ENCODE results near the gene MYZAP. TPM values are rescaled to one million over a fixed set of nuclear protein-coding genes. Genes with fewer than 3 reads are reported as not detected.

MYZAP gene
- polyA plus RNA-seq, 12 donors: 2.3 to 6.3 (median 3.2) TPM; not detected in 1

DNA sequence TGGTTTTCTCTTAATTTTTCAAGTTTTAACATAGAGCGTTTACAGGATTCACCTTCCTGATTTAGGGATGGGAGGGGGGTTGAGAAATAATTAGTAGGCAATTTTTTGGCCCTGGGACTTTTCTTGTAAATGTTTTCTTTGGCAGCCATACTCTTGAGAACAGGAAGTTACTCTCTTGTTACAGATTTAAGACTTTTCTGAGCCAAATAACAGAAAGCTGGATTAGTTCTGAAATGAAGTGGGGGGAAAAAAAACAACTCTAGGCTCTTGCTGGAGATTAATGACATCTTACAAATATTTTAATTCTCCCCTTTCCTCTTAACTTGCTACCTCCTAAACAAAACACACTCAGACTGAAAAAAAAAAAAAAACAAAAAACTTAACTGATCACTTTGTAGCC is 101.0 kb downstream of the MYZAP start:
- no peak for DNase-seq

DNA sequence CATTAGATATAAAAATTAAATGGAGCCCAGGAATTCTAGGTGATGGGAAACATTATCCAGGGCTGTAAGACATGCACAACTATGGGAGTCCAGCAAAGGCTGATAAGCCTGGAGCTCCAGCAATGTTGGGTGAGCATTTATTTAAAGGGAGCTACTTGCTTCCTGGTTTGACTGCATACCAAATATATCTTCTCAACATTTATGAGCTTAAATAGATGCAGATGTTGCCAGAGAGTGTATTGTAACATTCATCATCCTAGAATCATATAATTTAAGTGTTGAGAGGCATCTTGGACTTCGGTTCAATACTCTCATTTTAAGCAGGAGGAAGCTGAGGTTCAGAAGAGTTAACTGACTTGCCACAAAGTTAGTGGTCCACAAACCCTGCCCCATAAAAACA is 102.6 kb downstream of the MYZAP start:
- DNase-seq: no peak

DNA sequence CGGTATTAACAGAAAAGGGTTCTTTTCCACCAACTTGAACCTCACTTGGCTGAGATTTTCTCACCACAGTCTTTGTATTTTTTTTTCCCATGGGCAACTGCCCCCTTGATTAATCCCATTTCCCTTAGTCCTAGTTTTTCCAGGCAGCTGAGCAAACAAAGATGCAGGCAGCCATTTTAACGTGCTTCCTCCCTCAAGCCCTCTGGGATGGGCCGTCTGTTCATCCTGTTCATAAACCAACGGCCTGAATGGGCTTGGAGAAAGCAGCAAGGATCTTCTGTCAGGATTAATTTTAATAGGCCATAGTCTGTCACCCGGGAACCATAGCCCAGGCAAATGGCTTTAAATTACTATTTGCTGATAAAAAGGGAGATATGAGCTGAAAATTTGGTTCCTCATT is 104.4 kb downstream of the MYZAP start:
- DNase-seq: no peak

DNA sequence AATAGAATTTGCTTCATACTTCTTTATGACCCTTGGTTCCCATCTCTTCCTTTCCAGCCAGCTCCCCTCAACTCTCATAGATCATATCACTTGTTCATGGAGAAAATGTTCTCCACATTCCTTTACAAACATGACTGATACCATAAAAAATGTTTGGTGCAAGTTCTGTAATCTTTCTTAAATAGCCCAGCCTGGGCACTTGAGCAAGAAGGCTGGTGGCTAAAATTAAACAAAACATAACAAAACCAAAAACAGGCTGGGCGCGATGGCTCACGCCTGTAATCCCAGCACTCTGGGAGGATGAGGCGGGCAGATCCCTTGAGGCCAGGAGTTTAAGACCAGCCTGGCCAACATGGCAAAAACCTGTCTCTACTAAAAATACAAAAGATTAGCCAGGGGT is 105.9 kb downstream of the MYZAP start:
- no peak for DNase-seq

DNA sequence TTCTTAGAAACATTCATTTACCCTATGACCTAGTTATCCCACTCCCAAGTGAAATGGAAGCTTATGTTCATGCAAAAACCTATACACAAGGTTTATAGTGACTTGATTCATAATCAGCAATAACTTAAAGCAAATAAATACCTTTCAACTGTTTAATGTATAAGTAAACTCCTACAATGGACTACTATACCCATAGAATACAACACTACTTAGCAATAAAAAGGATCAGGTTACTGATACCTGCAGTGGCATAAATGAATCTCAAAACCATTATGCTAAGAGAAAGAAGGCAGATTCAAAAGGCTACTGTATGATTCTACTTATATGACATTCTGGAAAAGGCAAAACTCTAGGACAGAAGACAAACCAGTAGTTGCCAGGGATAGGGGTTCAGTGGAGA is 106.5 kb downstream of the MYZAP start:
- no peak for DNase-seq

DNA sequence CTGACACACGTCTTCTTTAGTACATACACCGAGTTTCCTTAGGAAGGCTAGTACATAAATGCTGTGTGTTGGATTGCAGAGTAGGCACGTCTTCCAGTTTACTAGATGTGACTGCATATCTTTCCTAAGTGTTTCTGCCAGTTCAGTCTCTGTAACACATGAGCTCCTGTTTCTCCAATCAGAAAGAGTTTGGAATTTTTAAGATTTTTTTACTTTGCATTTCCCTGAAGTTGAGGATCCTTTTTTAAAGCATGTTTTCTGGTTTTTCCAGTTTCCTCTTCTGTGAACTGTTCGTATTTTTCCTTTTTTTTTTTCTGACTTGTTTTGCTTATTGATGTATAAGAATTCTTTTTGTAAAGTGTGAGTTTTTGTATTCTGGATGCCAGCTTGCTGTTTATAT is 107.3 kb downstream of the MYZAP start:
- no peak for DNase-seq

DNA sequence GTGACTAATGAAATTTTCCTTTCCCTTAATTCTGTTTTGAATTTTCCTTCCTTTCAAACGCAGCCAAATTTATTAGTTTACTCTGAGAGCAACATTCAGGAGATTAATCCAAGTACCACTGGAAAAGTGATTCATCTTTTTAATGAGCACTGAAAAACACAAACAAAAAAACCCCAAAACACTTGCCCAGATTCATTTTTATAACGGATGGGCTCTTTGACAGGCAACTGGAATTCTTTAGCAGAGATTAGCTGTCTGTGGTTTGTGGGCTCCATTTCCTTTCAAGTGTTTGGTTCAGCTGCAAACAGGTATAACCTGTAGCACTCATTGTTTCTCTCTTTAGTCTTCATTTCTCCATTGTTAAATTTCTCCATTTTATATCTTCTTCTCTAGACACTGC is 111.7 kb downstream of the MYZAP start:
- no peak for DNase-seq

DNA sequence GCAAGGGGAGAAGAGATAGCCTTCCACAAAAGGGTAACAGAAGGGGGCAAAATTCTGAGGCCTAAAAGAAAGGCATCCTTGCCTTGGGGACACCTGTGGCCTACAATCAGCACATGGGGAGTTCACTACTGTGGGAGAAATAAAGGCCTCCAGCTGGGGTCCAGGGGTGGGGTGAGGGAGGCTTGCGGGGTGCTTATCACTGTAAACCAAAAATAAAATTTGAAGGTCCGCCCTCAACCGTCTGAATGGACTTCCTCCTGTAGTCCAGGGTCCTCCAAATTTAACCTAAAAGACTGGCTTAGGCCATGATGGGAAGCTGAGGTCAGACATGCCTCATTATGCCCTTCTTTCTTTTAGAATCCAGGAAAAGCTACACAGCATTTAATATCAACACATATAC is 112.7 kb downstream of the MYZAP start:
- DNase-seq: no peak

DNA sequence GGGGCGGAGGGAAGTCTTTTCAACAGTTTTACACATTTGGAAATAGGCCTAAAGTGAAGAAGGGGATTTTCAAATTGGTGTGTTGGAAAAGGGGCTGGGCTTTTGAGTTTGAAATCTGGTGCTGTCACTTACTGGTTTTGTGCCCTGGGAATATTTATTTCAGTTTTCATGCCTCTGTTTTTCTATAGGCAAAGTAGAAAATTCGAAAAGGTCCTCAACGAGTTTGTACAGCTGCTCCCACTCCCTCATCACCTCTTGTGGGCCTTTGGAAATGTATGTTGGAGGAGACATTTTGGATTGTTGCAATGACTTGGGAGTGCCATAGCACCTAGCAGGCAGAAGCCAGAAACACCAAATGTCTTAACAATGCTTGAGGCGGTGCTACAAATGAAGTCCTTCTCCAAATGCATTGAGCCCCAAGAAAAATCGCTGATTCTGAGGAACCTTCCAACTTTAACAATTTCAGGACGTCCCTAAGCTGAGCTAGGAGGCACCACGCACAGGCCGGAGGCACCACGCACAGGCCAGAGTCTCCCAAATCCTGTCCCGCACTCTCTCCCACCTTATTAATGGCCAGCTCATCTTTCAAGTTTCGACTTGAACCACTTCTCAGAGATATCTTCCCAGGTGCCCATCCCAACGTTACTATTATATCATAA is 114.2 kb downstream of the MYZAP start:
- DNase-seq: no peak

DNA sequence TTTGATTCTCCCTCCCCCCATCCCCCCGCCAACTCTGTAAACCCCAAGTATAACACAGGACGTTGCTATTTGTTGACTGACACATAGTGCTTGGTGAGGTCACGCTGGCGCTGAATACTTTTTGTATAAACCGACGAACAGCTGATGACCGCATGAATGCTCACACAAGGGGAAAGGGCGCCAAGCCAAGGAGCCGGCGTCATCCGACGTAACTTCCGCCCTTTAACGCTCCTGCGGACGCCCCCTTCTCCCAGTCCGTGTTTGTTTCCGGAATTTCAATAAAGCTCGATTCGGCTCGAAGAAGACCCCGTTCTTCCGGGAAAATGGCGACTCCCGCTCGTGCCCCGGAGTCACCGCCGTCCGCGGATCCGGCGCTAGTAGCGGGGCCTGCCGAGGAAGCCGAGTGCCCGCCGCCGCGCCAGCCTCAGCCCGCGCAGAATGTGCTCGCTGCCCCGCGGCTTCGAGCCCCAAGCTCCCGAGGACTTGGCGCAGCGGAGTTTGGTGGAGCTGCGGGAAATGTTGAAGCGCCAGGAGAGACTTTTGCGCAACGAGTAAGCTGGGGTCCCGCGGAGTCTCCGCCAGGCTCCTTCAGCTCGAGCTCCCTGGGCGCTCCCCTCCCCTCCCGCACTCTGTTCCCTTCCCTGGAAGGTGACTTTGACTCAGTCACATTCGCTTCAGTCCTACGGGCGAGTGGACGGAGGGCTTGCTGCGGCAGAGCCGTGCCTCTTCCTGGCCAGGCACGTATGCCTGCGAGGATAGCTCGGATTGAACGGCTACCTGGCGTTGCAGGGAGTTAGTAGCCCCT is 114.9 kb downstream of the MYZAP start, which contains the start of gene POLR2M:
Gene POLR2M (plus strand): TSS at position 310 of the 805 bp plus-strand sequence. CDS start 129 bp downstream, at position 439.
- peak; percentile 99 for DNase-seq

DNA sequence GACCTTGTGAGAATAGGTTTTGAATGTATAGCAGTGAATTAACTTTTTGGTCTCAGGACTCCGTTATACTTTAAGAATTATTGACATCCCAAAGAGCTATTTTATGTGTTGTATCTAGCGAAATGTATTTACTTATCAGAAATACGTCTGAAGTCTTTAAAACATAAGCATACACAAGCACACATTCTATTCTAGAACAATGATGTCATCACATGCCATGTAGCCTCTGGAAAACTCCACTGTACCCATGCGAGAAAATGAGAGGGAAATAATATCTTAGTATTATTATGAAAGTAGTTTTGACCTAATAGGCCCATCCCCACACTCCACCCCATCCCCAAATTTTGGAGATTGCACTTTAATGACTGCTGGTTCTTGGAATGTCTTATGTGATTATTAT is 116.3 kb downstream of the MYZAP start:
- DNase-seq: no peak

DNA sequence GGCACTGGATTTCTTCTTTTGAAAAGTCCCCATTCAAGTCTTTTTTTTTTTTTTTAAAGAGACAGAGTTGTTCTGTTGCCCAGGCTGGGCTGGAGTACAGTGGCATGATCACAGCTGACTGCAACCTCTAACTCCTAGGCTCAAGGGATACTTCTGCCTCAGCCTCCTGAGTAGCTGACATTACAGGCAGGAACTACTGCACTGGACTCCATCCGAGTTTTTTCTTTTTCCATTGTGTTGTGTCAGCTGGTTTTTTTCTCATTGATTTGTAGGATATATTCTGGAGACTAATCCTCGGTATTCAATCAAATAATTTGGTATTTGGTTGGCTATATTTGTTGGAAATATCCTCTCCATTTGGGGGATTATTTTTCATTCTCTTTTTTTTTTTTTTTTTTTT is 126.6 kb downstream of the MYZAP start:
- no peak for DNase-seq

DNA sequence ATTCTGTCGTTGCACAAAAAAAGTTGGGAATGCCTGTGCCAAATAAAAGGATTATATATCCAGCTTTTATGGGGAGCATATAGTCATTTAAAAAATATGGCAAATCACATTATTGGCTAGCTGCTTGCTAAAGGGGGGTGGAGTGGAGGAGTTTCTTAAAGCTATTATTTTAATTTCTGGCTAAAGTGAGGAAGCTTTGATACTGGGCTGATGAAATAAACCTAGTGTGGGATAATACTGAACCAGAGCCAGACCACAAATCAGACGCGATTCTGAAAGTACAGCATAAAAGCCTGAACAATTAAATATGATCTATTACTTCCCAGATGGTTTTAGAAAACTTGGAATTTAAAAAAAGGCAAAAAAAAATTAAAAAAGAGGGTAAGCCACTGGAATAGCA is 129.2 kb downstream of the MYZAP start:
- no peak for DNase-seq

DNA sequence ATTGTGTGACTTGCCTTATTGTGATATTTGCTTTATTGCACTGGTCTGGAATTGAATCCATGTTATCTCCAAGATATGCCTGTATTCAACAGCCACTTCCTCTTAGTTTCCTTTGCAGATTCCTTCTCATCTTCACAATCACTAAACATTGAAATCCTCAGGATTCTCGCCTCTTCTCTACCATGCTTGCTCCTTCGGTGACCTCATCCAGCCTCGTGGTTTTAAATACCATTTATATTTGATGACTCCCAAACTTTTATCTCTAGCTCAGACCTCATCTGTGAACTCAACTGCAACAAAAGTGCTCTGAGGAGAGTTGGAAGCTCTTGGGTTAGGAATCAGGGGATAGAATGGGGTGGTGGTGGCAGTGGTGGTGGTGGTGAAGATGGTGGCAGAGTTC is 134.7 kb downstream of the MYZAP start:
- no peak for DNase-seq

DNA sequence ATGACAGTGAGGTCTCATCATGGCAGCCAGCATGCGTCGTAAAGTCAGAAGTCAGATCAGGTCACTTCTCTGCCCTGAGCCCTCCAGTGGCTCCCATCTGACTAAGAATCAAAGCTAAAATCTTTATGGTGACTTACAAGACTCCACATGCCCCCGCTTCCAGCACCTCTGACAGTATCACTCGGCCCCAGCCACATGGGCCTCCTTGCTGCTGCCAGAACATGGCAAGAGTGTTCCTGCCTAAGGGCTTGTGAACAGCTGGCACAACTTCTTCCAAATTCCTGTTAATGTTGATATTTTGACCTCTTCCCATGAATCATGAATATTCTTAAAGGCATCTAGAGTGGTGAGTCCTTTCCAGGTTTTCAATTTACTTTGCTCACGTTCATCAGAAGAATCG is 135.3 kb downstream of the MYZAP start:
- DNase-seq: no peak

DNA sequence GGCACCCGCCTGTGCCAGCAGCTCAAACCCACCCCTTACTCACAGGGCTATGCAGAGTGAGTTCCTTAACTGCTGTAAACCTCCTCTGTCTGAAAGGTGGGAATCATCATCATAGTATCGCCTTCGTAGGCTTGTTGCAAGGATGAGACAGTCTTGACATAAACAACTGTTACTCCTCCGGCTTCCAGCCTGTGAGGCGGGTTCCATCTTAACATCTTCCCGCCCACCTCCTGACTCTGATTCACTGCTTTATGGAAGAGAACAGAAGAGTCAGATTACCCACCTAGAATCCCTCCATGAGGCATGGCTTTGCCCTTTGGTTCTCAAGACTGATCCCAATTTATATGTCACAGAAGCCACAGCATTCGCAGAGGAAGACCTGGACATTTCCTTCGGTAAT is 136.7 kb downstream of the MYZAP start:
- no peak for DNase-seq

DNA sequence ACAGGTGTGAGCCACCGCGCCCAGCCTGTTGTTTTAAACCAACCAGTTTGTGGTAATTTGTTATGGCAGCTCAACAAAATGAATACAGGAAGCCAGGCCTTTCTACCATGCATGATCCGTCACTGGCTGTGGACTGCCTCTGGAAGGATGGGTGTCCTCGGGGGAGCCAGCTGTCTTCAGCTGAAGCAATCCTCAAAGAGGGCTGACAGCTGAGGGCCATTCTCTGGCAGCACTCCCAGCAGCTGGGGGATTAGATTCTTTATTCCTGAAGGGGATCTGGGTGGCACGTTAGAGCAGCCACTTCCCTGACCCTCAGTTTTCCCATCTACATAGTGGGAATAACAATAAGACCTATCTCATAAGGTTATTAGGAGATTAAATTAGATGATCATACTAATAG is 139.2 kb downstream of the MYZAP start:
- no peak for DNase-seq

DNA sequence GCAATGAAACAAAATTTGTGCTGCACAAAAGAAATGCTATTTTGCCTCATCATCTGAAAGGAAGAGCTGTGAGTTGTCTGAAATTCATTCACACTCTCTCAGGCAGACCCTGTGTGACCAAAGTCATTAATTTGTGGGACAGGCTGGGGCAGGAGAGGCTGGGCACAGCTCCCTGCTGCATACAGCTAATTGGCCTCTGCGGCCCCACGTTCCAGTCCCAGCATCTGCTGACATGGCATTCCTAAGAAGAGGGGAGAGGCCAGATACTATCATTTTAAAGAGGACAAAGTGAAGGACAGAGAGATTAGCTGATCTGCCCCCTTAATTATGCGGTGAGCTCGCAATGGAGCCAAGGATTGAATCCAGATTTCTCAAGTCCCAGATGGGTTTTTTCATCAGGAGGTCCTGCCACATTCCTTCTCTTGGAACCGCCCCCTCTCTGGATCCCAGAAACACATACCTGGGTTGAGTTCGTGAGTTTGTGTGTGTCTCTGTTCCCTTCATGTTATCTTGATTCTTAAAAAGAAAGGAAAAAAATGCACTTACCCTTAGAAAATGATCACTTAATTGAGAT is 139.9 kb downstream of the MYZAP start:
- no peak for DNase-seq

DNA sequence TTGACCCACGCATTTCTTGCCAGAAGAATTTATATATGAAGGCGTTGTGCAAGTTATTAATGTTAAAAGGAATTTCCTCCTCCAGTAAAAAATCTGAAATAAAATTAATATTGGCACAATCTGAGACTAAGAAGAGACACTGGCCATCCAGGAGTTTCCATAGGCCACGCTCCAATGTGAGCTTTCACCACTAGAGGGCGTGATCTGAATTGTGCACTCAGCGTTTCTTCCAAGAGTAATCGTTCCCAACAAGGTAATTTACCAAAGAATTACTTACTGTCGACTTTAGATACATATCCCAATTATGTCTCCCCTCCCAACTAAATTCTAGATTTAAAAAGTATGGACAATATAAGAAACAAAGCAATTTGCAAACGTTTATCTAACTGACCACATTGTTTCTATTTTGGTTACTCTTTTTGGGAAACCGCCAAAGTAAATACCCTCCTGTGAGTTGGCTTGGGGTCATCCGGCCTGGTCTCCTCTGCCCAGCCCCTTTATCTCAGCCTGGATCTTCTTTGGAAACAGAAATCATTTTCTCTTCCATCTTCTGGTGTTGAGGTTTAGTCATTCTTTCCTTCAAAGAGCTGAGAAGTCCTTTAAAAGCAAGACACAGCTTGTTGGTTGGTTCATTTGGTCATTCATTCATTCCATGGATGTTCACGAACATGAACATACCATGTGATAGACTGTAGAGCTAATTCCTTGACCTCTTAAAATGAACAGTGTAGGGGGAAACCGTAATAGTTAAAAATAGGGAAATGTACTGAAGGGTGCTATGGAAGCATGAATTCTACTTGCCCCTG is 141.0 kb downstream of the MYZAP start:
- peak; percentile 42 for DNase-seq

DNA sequence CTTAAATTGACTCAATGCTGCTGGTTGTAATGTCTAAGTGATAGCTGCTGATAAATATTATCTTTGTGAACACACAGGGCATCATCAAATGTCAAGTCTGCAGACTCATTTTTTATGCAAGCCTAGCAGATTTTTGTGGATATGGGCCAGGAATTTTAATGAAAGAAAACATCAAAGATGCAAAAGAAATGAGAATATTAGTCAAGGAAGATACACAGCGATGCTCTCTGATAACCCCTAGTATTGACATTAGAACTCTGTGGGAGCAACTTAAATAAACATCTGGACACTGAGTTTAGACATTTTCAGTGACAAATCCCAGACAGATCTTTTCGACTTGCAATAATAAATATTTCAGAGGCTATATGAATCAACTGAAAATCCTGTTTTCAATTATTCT is 143.2 kb downstream of the MYZAP start:
- no peak for DNase-seq

Data from muscle of arm (tissue), 12 donors.